ENCODE measurements around the gene TESK2.

DNA sequence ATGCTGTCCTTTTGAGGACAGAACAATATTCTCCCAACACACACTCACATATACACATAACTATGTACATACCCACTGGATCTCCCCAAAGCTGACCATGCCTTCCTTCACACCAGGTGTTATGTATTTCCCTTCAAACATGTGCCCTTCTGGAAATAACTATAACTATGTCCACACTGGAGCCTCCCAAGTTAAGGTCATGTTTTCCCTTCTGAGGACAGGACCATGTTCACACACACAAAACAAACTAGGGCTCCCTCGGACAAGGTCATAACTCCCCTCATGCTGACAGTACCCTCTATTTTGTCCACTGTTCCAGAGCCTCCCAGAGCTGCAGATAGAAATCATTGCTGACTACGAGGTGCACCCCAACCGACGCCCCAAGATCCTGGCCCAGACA, 16.9 kb upstream of the TESK2 start:
- TF ChIP-seq POLR2A (IDR thresholded peaks at IDR 0.05) (no peak), CTCF (IDR thresholded peaks at IDR 0.05) (no peak)

Measured in heart left ventricle (tissue), 13 donors.